T-helper 1 cell (primary cell): ENCODE measurements around the gene ARHGEF1.
A peak's percentile ranks its signal among the peaks of the same experiment; 100 is the strongest.
"Not testable (repeated sequence)": the region's sequence is repeated elsewhere in the genome, so short reads cannot be mapped to it uniquely, and the experiment has no call there.

ENCODE experiments used
- DNase-seq, 5 donors: peaks; one replicate each; pipeline ENCODE4 v3.0.0-alpha.2; 2012 to 2020

Gene ARHGEF1

GRCh38 chr19:41932720-41933332 is 49.8 kb downstream of the ARHGEF1 start:
- no peak for DNase-seq

- no peak for DNase-seq
These were observed 50.9 kb downstream of the ARHGEF1 start for GRCh38 chr19:41933693-41934426.

GRCh38 chr19:41934849-41935374 is 51.9 kb downstream of the ARHGEF1 start:
- peak; percentile 52 to 70 (median 62) for DNase-seq

DNA sequence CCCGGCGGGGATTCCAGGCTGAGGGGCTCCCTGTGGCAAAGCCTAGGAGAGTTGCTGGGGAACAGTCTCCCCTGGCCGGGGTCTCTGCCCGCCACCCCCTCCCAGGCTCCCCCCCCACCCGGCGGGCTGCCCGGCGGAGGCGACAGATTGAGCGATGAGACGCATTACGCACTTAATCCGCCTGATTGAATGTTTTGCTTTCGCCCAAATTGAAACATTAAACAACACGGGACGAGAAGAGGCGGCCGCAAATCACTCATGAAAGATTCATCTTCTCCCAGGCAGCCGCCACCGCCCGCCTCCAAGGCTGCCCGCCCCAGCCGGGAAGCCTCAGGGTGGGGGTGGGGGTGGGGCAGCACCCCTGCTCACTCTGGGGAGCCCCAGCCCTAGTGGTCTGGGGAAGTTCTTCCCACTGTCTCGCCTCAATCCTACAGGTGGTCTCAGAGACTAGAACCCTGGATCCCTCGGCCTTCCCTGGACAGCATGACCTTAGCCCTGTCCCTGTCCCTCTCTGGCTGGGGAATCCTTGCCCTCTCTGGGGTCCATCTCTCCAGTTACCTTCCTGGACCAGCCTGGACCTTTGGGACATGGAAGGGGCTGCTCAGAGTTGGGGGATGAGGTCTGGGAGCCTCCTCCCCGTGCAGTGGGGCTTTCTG is 52.9 kb downstream of the ARHGEF1 start:
- DNase-seq: no peak

- no peak for DNase-seq
These were observed 53.4 kb downstream of the ARHGEF1 start for GRCh38 chr19:41936416-41936850.

DNA sequence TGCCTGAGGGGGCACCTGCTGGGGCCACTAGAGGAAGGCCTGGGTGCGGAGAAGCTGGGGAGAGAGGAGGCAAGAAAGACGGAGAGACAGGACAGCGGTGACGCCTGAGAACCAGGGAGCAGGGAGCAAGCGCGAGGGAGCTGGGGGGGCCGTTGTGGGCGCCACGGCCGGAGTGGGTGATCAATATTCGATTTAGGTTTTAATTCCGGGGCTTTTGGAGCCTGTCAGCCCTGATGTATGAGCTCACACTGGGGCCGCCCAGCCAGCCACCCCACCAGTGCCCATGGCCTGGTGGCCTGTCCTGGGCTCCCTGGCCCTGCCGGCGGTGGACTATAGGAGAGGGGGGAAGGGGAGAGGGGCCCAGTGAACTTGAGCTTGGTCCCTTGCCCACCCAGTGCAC is 54.0 kb downstream of the ARHGEF1 start:
- DNase-seq: no peak

GRCh38 chr19:41937525-41938468 is 54.8 kb downstream of the ARHGEF1 start:
- no peak for DNase-seq

GRCh38 chr19:41939209-41939608 is 56.2 kb downstream of the ARHGEF1 start:
- DNase-seq: not testable (repeated sequence)

GRCh38 chr19:41939861-41940730 is 57.1 kb downstream of the ARHGEF1 start:
- DNase-seq: peak in 3 of 5 donors; percentile 29 to 46 (median 35)

DNA sequence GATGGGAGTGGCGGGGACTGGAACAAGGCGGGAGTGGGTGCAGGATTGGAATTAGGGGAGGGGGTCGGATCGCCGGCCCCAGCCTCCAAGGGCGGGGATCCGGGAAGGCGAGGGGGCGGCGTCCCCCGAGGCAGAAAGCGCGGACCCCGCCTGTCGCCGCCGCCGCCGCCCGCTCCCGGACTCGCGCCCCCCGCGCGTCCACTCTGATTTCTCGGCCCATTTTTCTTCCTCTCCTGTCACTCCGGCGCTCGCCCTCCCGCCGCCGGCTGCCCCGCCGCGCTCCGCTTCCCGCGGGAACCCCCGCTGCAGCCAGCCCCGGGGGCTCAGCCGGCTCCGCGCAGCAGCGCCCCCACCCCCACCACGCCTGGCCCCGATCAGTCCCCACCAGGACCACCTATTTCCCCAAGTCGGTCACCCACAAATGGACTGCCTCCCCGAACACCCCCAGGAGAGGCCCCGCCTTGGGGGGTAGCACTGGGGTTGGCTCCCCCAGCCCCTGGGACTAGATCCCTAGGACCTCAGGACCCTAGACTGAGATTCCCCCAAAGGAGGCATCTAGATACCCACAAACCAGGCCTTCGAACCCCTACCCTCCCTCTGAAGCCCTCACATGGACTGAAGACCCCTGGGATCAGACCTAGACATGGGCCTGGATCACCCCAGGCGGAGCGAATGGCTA is 57.9 kb downstream of the ARHGEF1 start:
- no peak for DNase-seq

DNA sequence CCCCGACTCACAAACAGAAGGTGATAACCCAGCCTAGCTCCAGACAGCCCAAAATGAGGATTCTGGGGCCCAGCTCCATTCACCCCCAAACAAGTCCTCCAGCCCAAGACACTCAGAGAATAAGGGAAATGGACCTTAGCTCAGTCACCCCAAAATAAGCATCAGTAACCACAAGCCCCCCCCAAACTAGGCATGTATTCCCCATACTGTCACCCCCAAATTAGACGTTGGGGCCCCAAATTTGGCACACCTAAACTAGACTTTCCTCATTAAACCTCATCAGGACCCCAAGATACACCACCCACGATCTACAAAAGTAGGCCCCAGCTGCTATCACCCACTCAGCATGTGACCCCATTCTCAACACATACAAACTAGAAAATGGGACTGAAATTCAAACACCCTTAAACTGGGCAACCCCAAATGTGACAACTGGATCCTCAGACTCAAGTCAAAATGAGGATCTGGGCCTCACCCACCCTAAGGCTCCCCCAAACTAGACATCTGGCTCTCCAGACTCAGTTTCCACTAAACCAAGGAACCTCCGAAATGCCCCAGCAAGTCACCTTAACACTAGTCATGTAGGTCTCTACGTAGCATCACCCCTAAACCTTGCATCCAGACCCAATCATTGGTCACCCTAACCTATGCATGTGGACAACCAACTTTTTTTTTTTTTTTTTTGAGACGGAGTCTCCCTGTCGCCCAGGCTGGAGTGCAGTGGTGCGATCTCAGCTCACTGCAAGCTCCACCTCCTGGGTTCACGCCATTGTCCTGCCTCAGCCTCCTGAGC is 58.6 kb downstream of the ARHGEF1 start:
- no peak for DNase-seq

DNA sequence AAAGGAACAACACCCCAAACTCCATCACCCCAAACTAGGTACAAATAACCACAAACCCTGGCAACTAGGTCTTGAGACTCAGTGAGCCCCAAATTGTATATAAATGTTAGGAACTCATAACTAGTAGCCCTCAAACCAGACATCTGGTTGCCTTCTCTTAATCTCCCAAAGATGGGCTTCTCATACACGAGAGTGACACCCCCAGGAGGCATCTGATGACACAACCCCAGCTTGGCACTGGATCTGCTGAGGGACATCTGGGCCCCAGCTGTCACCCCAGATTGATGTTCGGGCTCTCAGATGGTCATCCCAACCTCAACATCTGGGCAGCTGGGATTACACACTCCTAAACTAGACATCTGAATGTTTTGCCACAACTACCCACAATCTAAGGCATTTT is 61.4 kb downstream of the ARHGEF1 start:
- DNase-seq: no peak

GRCh38 chr19:41945135-41945766 is 62.3 kb downstream of the ARHGEF1 start:
- DNase-seq: peak; percentile 68 to 86 (median 80)

DNA sequence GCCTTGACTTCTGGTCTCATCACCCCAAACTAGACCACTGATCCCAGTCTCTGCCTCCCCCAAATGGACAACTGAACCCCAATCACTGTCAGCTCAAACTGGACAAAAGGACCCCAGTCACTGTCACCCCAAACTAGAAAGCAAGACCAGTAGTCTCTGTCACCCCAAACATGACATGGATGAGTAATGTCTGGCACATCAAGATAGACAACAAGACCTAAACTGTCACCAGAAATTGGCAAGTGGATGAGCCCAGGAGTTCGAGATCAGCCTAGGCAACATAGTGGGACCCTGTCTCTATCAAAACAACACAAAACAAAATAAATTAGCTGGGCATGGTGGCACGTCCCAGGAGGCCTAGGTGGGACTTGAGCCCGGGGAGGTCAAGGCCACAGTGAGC is 64.1 kb downstream of the ARHGEF1 start:
- no peak for DNase-seq

GRCh38 chr19:41951686-41952172 is 68.7 kb downstream of the ARHGEF1 start:
- DNase-seq: peak; percentile 66 to 86 (median 74)

DNA sequence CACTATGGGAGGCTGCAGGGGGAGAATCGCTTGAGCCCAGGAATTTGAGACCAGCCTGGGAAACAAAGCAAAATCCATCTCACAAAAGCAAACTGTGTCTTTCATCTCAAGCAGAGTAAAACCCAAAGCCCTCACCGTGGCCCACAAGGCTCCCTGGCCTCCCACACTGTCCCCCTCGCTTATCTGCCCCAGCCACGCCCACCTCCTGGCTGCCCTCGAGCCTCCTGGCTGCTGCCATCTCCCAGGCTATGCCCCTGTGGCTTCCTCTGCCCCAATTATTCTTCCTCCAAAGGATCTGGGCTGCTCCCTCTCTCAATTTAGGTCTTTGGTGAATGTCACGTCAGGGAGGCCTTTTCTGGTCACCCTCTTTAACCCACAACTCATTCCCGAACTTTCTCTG is 72.5 kb downstream of the ARHGEF1 start:
- no peak for DNase-seq

DNA sequence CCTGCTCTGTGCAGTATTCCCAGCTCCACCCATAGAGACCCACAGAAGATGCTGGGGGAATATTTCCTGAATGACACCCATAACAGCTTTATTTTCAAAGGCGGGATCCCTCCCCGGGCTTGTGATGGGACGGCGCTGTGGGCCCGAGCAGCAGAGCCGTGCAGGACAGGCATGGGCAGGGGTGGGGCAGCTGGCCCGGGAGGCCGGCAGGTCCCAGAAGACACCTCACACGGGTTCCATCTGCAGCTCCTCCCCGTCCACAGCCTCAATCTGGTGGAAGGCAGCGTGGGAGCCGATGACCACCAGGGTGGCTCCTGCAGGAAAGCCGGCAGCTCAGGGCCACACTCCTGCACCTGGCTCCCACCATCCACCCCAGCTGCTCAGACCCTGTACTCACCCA is 73.6 kb downstream of the ARHGEF1 start:
- DNase-seq: no peak
